ENCODE measurements around the gene NFILZ.

DNA sequence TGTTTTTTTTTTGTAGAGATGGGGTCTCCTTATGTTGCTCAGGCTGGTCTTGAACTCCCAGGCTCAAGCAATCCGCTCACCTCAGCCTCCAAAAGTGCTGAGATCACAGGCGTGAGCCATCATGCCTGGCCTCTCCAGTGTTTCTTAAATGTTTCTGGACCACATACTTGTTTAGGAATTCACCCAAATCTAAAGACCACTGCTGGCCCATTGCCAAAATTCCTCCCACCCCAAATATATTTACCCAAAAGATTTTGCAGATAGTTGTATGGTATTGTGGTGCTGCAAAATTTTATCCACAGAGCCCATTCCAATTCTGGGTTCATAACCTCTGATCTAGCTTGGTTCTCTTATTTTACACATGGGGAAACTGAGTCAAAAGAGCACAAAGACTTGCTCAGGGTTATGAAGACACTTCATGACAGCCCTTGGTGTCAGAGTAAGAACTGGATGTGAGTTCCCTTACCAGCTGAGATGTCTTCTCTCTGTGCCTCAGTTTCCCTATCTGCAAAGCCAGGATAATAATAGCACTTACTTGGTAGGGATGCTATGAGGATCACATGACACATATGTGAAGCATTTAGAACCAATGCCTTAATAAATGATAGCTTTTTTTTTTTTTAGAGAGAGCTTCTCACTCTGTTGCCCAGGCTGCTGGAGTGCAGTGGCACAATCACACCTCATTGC is 10.9 kb downstream of the NFILZ start:
- TF ChIP-seq EP300 (IDR thresholded peaks at IDR 0.05) (no peak), CTCF (IDR thresholded peaks at IDR 0.05) (no peak)
